IMR-90 (cell line): ENCODE measurements around the gene MTMR3. TPM values are rescaled to one million over a fixed set of nuclear protein-coding genes. Genes with fewer than 3 reads are reported as not detected.

Experiments used
- ATAC-seq: fragments of 200-7000 bp; cut with Tn5 transposase; 2 replicates; pipeline ENCODE4 v1.9.1; 2020; ENCODE audit warnings: low read depth, mild to moderate bottlenecking, moderate library complexity
- BruUV-seq: library from RNA; stranded (reverse); fragments of 400-500 nt; replicated peaks from 2 replicates; lab custom pipeline; 2021; lab: Mats Ljungman, UMichigan
- CTCF ChIA-PET: fragments of 300-600 bp; formaldehyde crosslinking; extraction: SDS; loops from one replicate; lab custom pipeline; 2021; ENCODE audit warnings: antibody characterized with exemption; lab: Yijun Ruan, JAX
- POLR2A ChIA-PET: fragments of 300-600 bp; sonication (Branson Sonifier 250); formaldehyde crosslinking; loops from one replicate; lab custom pipeline; 2022; ENCODE audit warnings: antibody characterized with exemption; ENCODE audit not compliant: unreplicated experiment; lab: Charles Lee
- DNase-seq: peaks from one replicate; pipeline ENCODE4 v3.0.0; 2013
- H2AFZ ChIP-seq: replicated peaks from 2 replicates; pipeline ENCODE3; 2013; ENCODE audit warnings: low read length, mild to moderate bottlenecking; ENCODE audit not compliant: poor library complexity
- H2AK5ac ChIP-seq: 2 replicates; pipeline ENCODE4 v1.6.1; 2013; ENCODE audit warnings: low read depth, low read length, inconsistent platforms
- H2AK9ac ChIP-seq: replicated peaks from 2 replicates; pipeline ENCODE3; 2013; ENCODE audit warnings: mild to moderate bottlenecking, low read depth, low read length, moderate library complexity; ENCODE audit not compliant: poor library complexity
- H2BK120ac ChIP-seq: 2 replicates; pipeline ENCODE4 v1.6.1; 2013; ENCODE audit warnings: low read depth, low read length, inconsistent platforms
- H2BK15ac ChIP-seq: 3 replicates; pipeline ENCODE4 v1.6.1; 2013; ENCODE audit warnings: low read depth, low read length, inconsistent platforms
- H2BK20ac ChIP-seq: 2 replicates; pipeline ENCODE4 v1.6.1; 2013; ENCODE audit warnings: low read depth, mild to moderate bottlenecking, inconsistent platforms, low read length, moderate library complexity
- H2BK5ac ChIP-seq: 2 replicates; pipeline ENCODE4 v1.6.1; 2013; ENCODE audit warnings: mild to moderate bottlenecking, low read depth, low read length, inconsistent platforms; ENCODE audit not compliant: poor library complexity, severe bottlenecking
- H3K14ac ChIP-seq: replicated peaks from 2 replicates; pipeline ENCODE4 v1.6.1; 2013; ENCODE audit warnings: low read depth, low read length, inconsistent platforms
- H3K18ac ChIP-seq: 2 replicates; pipeline ENCODE4 v1.6.1; 2013; ENCODE audit warnings: low read depth, low read length, control low read depth
- H3K23ac ChIP-seq: 2 replicates; pipeline ENCODE4 v1.6.1; 2013; ENCODE audit warnings: low read depth, low read length, inconsistent platforms
- H3K27ac ChIP-seq: 2 replicates; pipeline ENCODE4 v1.5.1; 2013; ENCODE audit warnings: mild to moderate bottlenecking, control low read depth, low read length; ENCODE audit not compliant: insufficient read depth
- H3K27me3 ChIP-seq: 2 replicates; pipeline ENCODE4 v1.6.1; 2013; ENCODE audit warnings: low read length; ENCODE audit not compliant: control insufficient read depth, insufficient read depth
- H3K36me3 ChIP-seq: 2 replicates; pipeline ENCODE4 v1.6.1; 2013; ENCODE audit warnings: low read length, mixed read lengths; ENCODE audit not compliant: control insufficient read depth, insufficient read depth
- H3K4ac ChIP-seq: 2 replicates; pipeline ENCODE4 v1.6.1; 2013; ENCODE audit warnings: low read depth, low read length, inconsistent platforms
- H3K4me1 ChIP-seq: 2 replicates; pipeline ENCODE4 v1.6.1; 2013; ENCODE audit warnings: low read length, mixed read lengths; ENCODE audit not compliant: control insufficient read depth, insufficient read depth
- H3K4me2 ChIP-seq: 2 replicates; pipeline ENCODE4 v1.6.1; 2013; ENCODE audit warnings: low read depth, mild to moderate bottlenecking, control low read depth, low read length, moderate library complexity
- H3K4me3 ChIP-seq: 2 replicates; pipeline ENCODE4 v1.5.1; 2013; ENCODE audit warnings: low read depth, mild to moderate bottlenecking, control low read depth, low read length, moderate library complexity; ENCODE audit not compliant: insufficient read depth
- H3K56ac ChIP-seq: 2 replicates; pipeline ENCODE4 v1.6.1; 2013; ENCODE audit warnings: low read length, inconsistent platforms; ENCODE audit not compliant: insufficient read depth; ENCODE audit errors: extremely low read depth
- H3K79me1 ChIP-seq, 2 experiments: 2 replicates each; pipeline ENCODE4 v1.6.1; 2013; ENCODE audit warnings: low read length in 2 of 2, inconsistent platforms in 1 of 2, low read depth in 1 of 2
- H3K9ac ChIP-seq: 2 replicates; pipeline ENCODE4 v1.6.1; 2013; ENCODE audit warnings: low read depth, low read length, control low read depth
- H3K9me1 ChIP-seq: 2 replicates; pipeline ENCODE4 v1.6.1; 2013; ENCODE audit warnings: low read length, inconsistent platforms; ENCODE audit not compliant: insufficient read depth
- H3K9me3 ChIP-seq: 2 replicates; pipeline ENCODE4 v1.6.1; 2013; ENCODE audit warnings: low read length; ENCODE audit not compliant: control insufficient read depth, insufficient read depth
- H4K20me1 ChIP-seq: 2 replicates; pipeline ENCODE4 v1.6.1; 2013; ENCODE audit warnings: low read length, inconsistent platforms; ENCODE audit not compliant: insufficient read depth
- H4K5ac ChIP-seq: 2 replicates; pipeline ENCODE4 v1.6.1; 2013; ENCODE audit warnings: mild to moderate bottlenecking, low read depth, low read length, control low read depth
- H4K8ac ChIP-seq, 2 experiments: 2 replicates each; pipeline ENCODE4 v1.6.1; 2013; ENCODE audit warnings: low read depth in 2 of 2, low read length in 2 of 2, control low read depth in 1 of 2, inconsistent platforms in 1 of 2
- H4K91ac ChIP-seq: 2 replicates; pipeline ENCODE4 v1.6.1; 2013; ENCODE audit warnings: low read depth, low read length, inconsistent platforms; ENCODE audit not compliant: insufficient read depth
- BHLHE40 ChIP-seq: fragments of 150-350 bp; IDR thresholded peaks from 2 replicates; pipeline ENCODE4 v1.6.1; 2016; ENCODE audit warnings: mild to moderate bottlenecking, low read depth, low read length
- CTCF ChIP-seq: conservative IDR thresholded peaks from 2 replicates; pipeline ENCODE4 v1.5.1; 2012; ENCODE audit warnings: mild to moderate bottlenecking, low read depth, low read length, improper control_type of control experiment
- ELK1 ChIP-seq: fragments of 150-350 bp; IDR thresholded peaks from 2 replicates; pipeline ENCODE4 v1.6.1; 2016; ENCODE audit warnings: low read depth, mild to moderate bottlenecking, low read length, moderate library complexity, borderline replicate concordance
- FOS ChIP-seq: fragments of 150-350 bp; IDR thresholded peaks from 2 replicates; pipeline ENCODE4 v1.6.1; 2016; ENCODE audit warnings: low read depth, low read length
- MAZ ChIP-seq: IDR thresholded peaks from 2 replicates; pipeline ENCODE4 v1.6.1; 2012; ENCODE audit warnings: low read depth, mild to moderate bottlenecking, low read length, improper control_type of control experiment, moderate library complexity, borderline replicate concordance
- MXI1 ChIP-seq: IDR thresholded peaks from 2 replicates; pipeline ENCODE4 v1.6.1; 2012; ENCODE audit warnings: low read depth, mild to moderate bottlenecking, low read length, moderate library complexity, borderline replicate concordance
- RAD21 ChIP-seq: IDR thresholded peaks from 2 replicates; pipeline ENCODE4 v1.6.1; 2012; ENCODE audit warnings: low read length, improper control_type of control experiment
- RCOR1 ChIP-seq: IDR thresholded peaks from 2 replicates; pipeline ENCODE4 v1.6.1; 2012; ENCODE audit warnings: mild to moderate bottlenecking, low read length, improper control_type of control experiment; ENCODE audit not compliant: insufficient replicate concordance
- RFX5 ChIP-seq: IDR thresholded peaks from 2 replicates; pipeline ENCODE4 v1.8.0; 2012; ENCODE audit warnings: low read depth, mild to moderate bottlenecking, low read length, moderate library complexity
- USF2 ChIP-seq: fragments of 150-350 bp; IDR thresholded peaks from 2 replicates; pipeline ENCODE4 v1.6.1; 2017; ENCODE audit warnings: mild to moderate bottlenecking, antibody characterized with exemption, low read length, low read depth
- WGBS, 2 experiments: methylation state at CpG; one replicate each; pipeline versions ENCODE4 v1.1.5 to v1.1.7; 2013; ENCODE audit warnings: missing lambda C conversion rate in 2 of 2; ENCODE audit not compliant: insufficient read length in 1 of 2; ENCODE audit errors: extremely low coverage in 2 of 2; 5-methylcytosine and 5-hydroxymethylcytosine counted together
- dilution Hi-C: fragments of 300-500 bp; cut with HindIII; formaldehyde crosslinking; loops from one replicate; pipeline ENCODE4 v1.14.3; 2018; ENCODE audit warnings: low sequenced_read_pairs; ENCODE audit not compliant: unreplicated experiment
- in situ Hi-C: fragments of 300-500 bp; cut with MboI; formaldehyde crosslinking; loops from 3 replicates; pipeline ENCODE4 v1.14.3; 2019; ENCODE audit warnings: low sequenced_read_pairs, inconsistent platforms, mixed read lengths
- intact Hi-C: fragments of 100-400 bp; cut with micrococcal nuclease; formaldehyde crosslinking; loops from 2 replicates; pipeline ENCODE4 v1.10.0; 2022
- polyA plus RNA-seq, 3 experiments: library from polyadenylated mRNA; depleted of rRNA; stranded (reverse); fragments of >200 nt; gene quantifications; 2 replicates each; pipeline ENCODE4 v1.2.3, GENCODE V29; 2012; ENCODE audit warnings: low replicate concordance in 1 of 3
- total RNA-seq: library from RNA; depleted of rRNA; stranded (reverse); fragments of >200 nt; gene quantifications from 2 replicates; pipeline ENCODE4 v1.2.3, GENCODE V29; 2012

The MTMR3 gene
- total and polyA plus RNA-seq, 2 of the 4 experiments (the other 2 are of a cell fraction): 21.3 to 29.4 TPM

- ChIA-PET CTCF (no interaction called here), POLR2A (no interaction called here)
- Histone ChIP-seq H2AK9ac (no peak overlapping the region), H3K56ac (no peak overlapping the region), H4K20me1 (no peaks in the 10 kb centered on the region), H4K91ac (no peak overlapping the region), H3K36me3 (no peaks in the 10 kb centered on the region), H3K4me2 (no peak overlapping the region), H2BK5ac (no peak overlapping the region), H4K5ac (no peak overlapping the region), H3K23ac (no peak overlapping the region), H3K27ac (no peak overlapping the region), H3K9me1 (no peaks in the 10 kb centered on the region), H2BK120ac (no peak overlapping the region), H4K8ac (no peak overlapping the region), H2BK20ac (no peak overlapping the region), H2AK5ac (no peak overlapping the region), H3K4me1 (no peaks in the 10 kb centered on the region), H3K9me3 (peaks cover 5% of the 10 kb centered on the region; the same call in 1 of the 2 replicates), H3K4me3 (no peak overlapping the region), H3K27me3 (no peaks in the 10 kb centered on the region; the same call in 1 of the 2 replicates), H3K9ac (no peak overlapping the region), H3K79me1 (no peaks in the 10 kb centered on the region), H2AFZ (no peak overlapping the region), H3K18ac (no peak overlapping the region), H3K14ac (no peak overlapping the region), H2BK15ac (no peak overlapping the region), H3K4ac (no peak overlapping the region)
- DNase-seq (no peak), ATAC-seq (no peak)
- intact Hi-C loops (no loop called here), dilution Hi-C loops (no loop called here), in situ Hi-C loops (no loop called here)
- BruUV-seq: no TSS peak
- TF ChIP-seq RFX5 (no peak), USF2 (no peak), FOS (no peak), RAD21 (no peak), CTCF (no peak), RCOR1 (no peak), ELK1 (no peak), MAZ (no peak), BHLHE40 (no peak), MXI1 (no peak)
- 100% methylated on average over 1 of the region's 1 CpG; no CpG with 5 or more reads in 1 of the 2 experiments for WGBS, 2 experiments
Measured at GRCh38 chr22:30062950-30063349, 180.0 kb downstream of the MTMR3 start.
